Left renal pelvis (tissue), 4 donors: ENCODE measurements around the gene RNF10. TPM values are rescaled to one million over a fixed set of nuclear protein-coding genes. Genes with fewer than 3 reads are reported as not detected.
A peak's percentile ranks its signal among the peaks of the same experiment; 100 is the strongest.
"Not testable (repeated sequence)": the region's sequence is repeated elsewhere in the genome, so short reads cannot be mapped to it uniquely, and the experiment has no call there.

Experiments
- DNase-seq, 4 donors: peaks; one replicate each; pipeline ENCODE4 v3.0.0-alpha.2; 2013; ENCODE audit warnings: low read depth in 4 of 4, low spot score in 3 of 4
- polyA plus RNA-seq, 4 donors: library from polyadenylated mRNA; unstranded; fragments of 120-200 nt; gene quantifications; one replicate each; pipeline ENCODE4 v1.2.1, GENCODE V29; 2013; ENCODE audit not compliant: insufficient read length in 4 of 4

The RNF10 gene
- 100 to 1,000 TPM; 167 to 293 (median 198) TPM for polyA plus RNA-seq

DNA sequence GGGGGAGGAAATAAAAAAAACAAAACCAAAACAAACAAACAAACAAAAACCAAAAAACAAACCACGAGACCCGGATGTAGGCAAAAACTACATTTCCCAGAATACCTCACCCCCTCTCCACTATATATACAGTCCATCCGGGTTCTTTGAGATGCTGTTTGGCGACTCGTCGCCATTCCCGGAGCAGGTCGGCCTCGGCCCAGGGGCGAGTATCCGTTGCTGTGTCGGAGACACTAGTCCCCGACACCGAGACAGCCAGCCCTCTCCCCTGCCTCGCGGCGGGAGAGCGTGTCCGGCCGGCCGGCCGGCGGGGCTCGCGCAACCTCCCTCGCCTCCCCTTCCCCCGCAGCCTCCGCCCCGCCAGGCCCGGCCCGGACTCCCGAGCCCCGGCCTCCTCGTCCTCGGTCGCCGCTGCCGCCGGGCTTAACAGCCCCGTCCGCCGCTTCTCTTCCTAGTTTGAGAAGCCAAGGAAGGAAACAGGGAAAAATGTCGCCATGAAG lies at the start of gene RNF10:
Gene RNF10, plus strand, starts transcription at position 154 of the 500 bp plus-strand sequence. CDS start 456 bp downstream, outside the sequence.
- peak; percentile 79 to 91 (median 86) for DNase-seq

DNA sequence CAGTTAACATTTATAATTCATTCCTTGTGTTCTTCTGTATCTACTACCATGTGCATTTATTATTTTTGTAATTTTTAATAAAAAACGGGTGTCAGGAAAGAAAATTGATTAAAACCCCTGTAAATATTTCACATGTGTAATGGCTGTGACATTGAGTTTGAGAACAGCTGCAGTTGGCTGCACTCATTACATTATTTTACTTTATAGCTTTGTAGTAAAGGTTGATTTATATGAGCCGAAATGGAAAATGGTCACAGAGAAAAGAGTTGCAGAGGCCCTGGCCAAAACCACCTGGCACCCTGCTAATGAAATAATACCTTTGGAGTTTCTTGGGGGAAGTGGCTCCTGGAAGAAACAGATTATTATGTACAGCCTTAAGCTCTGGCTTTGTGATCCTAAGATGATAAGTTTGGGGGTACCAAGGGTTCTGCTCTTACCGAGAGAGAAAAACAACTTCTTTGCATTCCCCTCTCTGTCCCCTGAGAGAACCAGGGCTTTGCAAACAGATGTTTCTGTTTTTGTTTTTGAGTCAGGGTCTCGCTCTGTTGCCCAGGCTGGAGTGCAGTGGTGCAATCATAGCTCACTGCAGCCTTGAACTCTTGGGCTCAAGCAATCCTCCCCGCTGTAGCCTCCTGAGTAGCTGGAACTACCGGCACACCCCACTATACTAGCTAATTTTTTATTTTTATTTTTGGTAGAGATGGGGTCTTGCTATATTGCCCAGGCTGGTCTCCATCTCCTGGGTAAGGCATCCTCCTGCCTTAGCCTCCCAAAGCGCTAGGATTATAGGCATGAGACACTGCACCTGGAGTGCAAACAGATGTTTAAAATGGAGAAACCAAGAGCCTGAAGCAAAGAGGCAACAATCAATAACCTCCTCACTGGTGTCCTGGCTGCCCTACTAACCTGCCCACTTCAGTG lies 47.9 kb upstream of the RNF10 start:
- DNase-seq = no peak

- not testable (repeated sequence) for DNase-seq
These were observed 46.6 kb upstream of the RNF10 start for GRCh38 chr12:120487552-120487951.

- no peak for DNase-seq
These were observed 46.0 kb upstream of the RNF10 start for GRCh38 chr12:120488057-120488640.

- no peak for DNase-seq
These were observed 45.1 kb upstream of the RNF10 start for GRCh38 chr12:120489018-120489417.

GRCh38 chr12:120490325-120490724 lies 43.8 kb upstream of the RNF10 start:
- no peak for DNase-seq

DNA sequence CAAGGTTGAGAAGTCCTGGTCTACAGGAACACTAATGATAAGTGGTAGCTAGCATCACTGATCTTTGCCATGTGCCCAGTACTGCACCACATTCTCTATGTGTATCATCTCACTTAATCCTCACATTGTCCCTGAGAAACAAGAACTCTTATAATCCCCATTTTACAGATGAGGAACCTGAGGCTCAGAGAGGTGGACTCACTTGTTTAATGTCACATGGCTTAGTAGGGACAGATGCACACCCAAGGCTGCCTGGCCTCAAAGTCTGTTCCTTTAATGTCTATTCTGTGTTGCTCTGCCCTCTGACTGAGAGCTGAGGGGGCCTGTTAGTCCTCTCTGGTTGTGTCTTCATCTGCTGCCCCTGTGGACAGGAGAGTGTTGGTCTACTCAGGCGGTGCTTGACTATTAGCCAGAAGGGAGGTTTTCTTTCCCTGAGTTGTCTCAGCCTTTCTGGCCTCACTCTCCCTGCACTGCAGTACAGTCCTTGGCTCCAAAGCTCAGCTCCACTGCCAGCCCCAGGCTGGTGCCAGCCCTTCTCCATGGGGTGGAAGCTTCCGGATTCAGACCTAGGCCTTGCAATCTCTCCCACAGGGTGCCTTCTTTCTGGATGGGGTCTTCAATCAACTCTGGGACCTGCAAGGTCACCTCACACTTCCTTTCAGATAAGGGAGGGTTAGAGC lies 43.2 kb upstream of the RNF10 start:
- DNase-seq = no peak

- DNase-seq = no peak
These were observed 38.9 kb upstream of the RNF10 start for GRCh38 chr12:120495186-120495730.

DNA sequence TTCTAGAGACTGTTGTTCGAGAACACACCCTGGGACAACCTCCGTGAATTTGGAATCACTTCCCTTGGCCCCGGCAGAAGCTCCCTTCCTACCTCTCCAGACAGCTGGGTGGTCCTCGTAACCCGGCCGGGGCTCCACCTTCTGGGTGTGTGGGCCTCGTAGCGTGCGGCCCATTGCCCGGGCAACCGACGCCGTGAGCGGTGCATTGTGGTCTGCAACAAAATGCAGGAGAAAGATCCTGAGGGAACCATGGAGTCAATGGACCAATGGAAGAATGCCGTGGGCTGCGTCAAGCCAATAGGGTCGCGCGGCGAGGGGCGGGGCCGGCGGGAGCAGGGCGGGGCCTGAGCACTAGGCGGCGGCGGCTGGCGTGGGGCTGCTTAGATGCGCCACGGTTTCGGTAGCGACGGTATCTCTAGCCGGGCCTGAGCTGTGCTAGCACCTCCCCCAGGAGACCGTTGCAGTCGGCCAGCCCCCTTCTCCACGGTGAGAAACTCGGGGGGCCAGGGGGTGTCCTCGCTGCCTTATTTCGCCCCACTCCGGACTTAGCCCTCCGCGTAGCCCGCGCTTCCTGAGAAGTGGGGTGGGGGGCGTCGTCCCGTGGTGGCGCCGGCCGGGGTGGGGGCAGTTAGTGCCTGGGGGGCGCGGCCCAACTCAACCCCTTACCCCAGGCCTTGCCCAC lies 38.3 kb upstream of the RNF10 start, which contains the start of gene DYNLL1:
Gene DYNLL1, plus strand, starts transcription at position 383 of the 682 bp plus-strand sequence. CDS start 309 bp downstream, outside the sequence.
- DNase-seq = peak; percentile 91 to 95 (median 94)

GRCh38 chr12:120496413-120497340 lies 37.5 kb upstream of the RNF10 start:
- DNase-seq = peak in 1 of 4 donors; percentile 38

DNA sequence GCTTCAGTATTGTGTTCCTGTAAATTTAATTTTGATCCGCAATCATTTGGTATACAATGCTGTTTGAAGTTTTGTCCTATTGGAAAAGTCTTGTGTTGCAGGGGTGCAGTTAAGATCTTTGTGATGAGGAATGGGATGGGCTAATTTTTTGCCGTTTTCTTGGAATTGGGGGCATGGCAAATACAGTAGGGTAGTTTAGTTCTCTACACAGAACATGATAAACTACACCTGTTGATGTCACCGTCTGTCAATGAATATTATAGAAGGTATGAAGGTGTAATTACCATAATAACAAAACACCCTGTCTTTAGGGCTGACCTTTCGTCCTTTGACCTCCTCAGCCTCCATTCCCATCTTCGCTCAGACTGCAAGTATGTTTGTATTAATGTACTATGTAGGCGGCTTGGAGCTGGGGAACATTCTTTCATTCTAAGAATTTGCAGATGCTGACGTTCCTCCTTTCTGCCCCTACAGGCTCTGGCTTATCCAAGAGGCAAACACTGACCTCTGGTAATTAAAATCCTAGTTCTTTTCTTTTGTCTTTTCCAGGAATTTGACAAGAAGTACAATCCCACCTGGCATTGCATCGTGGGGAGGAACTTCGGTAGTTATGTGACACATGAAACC lies 36.5 kb upstream of the RNF10 start:
- no peak for DNase-seq

DNA sequence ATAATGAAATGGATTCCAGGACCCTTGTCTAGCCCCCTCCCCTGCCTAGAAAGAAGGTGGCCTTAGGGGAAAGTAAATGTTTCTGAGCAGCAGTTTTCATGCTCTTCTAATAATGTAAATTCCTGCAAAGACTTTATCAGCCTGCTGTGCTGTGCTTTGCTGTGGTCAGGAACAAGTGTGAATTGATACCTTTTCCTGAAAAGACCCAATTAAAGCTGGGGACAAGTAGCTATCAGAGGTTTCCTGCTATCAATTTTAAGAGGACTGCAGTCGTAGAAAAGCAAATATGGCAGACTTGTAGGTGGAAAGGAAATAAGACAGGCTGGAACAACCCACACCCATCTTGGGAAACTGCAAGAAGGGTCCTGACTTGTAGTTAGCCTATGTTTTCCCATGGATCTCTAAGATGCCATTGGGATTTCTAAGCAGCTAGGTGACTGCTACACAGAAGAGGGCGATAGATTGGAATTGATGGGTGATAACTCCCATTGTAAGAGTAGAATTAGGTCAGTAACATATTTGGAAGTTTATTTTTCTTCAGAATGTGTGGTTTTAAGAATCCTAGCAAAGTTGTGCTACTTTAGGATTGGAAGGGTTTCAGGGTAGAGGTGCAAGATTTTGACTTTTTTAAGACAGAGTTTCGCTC lies 35.2 kb upstream of the RNF10 start:
- DNase-seq = no peak

DNA sequence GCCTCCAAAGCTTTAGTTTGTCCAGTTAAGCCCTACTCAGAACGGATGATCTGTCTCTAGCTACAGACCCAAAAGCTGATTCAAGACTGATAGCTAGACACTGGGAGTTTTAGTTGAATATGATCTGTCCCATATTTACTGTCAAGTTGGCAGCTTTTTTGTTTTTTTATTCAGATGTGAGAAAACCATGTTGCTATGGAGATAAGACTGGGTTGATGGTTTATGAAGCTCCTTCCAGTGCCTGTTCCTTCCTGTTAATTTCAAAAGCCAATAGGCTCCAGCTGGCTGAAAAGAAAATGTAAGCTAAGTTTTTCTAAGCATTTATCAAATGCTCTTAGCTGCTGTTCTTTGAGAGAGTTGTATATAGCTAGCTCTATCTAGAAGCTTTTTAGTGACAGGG lies 33.6 kb upstream of the RNF10 start:
- DNase-seq = no peak

- no peak for DNase-seq
These were observed 29.6 kb upstream of the RNF10 start for GRCh38 chr12:120504587-120504986.

GRCh38 chr12:120508537-120508936 lies 25.6 kb upstream of the RNF10 start:
- no peak for DNase-seq

- DNase-seq = no peak
These were observed 20.2 kb upstream of the RNF10 start for GRCh38 chr12:120514002-120514401.

DNA sequence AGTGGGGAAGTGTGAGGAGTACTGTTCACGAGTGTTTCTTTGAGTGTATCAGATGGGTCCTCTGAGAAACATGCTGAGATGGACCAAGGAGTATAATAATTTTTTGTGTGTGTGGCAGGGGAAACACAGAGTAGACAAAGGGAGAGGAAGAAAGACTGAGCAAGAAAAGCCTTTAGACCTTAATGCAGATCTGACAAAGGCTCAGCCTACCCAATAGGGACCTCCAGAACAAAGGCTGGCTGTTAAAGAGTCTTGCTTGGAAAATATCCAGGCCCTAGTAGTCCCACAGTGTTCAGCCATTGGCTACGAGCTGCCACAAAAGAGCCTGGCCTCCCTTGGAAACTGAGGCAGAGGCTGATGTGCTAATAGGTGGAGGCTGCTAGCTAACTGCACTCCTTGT lies 18.7 kb upstream of the RNF10 start:
- no peak for DNase-seq

DNA sequence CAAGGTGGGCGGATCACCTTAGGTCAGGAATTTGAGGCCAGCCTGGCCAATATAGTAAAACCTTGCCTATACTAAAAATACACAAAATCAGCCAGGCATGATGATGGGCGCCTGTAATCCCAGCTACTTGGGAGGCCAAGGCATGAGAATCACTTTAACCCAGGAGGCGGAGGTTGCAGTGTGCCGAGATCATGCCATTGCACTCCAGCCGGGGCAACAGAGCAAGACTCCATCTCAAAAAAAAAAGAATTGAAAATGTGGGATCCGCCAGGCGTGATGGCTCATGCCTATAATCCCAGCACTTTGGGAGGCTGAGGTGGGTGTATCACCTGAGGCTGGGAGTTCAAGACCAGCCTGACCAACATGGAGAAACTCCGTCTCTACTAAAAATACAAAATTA lies 14.8 kb upstream of the RNF10 start:
- DNase-seq = not testable (repeated sequence)
